Endothelial cell of umbilical vein (primary cell): ENCODE results near the gene NEO1. TPM values are rescaled to one million over a fixed set of nuclear protein-coding genes. Genes with fewer than 3 reads are reported as not detected.

Source experiments
- BruUV-seq: library from RNA; stranded (reverse); fragments of 400-500 nt; replicated peaks from 2 replicates; lab custom pipeline; 2021; lab: Mats Ljungman, UMichigan
- CTCF ChIA-PET: fragments of 300-600, 350-600 bp; sonication (Branson Sonifier 250); formaldehyde crosslinking; loops from one replicate; lab custom pipeline; 2021; ENCODE audit warnings: antibody characterized with exemption, inconsistent platforms; lab: Charles Lee
- POLR2A ChIA-PET: fragments of 300-600, 350-600 bp; sonication (Branson Sonifier 250); formaldehyde crosslinking; loops from one replicate; lab custom pipeline; 2021; ENCODE audit warnings: antibody characterized with exemption, inconsistent platforms; lab: Charles Lee
- DNase-seq: peaks from one replicate; pipeline ENCODE4 v3.0.0-alpha.2; 2011; ENCODE audit warnings: low read depth, low spot score
- FAIRE-seq: peaks from 2 replicates; lab custom pipeline; 2011; peaks lifted over from hg19 to GRCh38; lab: Jason Lieb, UNC
- H2AFZ ChIP-seq: 2 replicates; pipeline ENCODE4 v1.6.0; 2012; ENCODE audit warnings: low read depth, low read length, control low read depth, inconsistent platforms
- H3K27ac ChIP-seq: 2 replicates; pipeline ENCODE4 v1.5.1; 2011; ENCODE audit warnings: low read depth, mild to moderate bottlenecking, control low read depth, low read length, moderate library complexity; ENCODE audit not compliant: insufficient read depth
- H3K27me3 ChIP-seq, 2 experiments: 2 replicates each; pipeline versions ENCODE4 v1.6.0 to v1.6.1; 2011; ENCODE audit warnings: low read length in 2 of 2, mixed read lengths in 1 of 2; ENCODE audit not compliant: control insufficient read depth in 2 of 2, insufficient read depth in 2 of 2
- H3K36me3 ChIP-seq, 2 experiments: 2 replicates in 1 of 2; 3 replicates in 1 of 2; pipeline ENCODE4 v1.5.1; 2011; ENCODE audit warnings: low read length in 2 of 2, mild to moderate bottlenecking in 1 of 2, moderate library complexity in 1 of 2; ENCODE audit not compliant: control insufficient read depth in 2 of 2, insufficient read depth in 2 of 2; ENCODE audit errors: extremely low read depth in 1 of 2
- H3K4me1 ChIP-seq: 3 replicates; pipeline ENCODE4 v1.5.1; 2011; ENCODE audit warnings: mild to moderate bottlenecking, low read length; ENCODE audit not compliant: control insufficient read depth, insufficient read depth; ENCODE audit errors: extremely low read depth
- H3K4me2 ChIP-seq: 2 replicates; pipeline ENCODE4 v1.6.1; 2011; ENCODE audit warnings: low read length, control low read depth, mixed read lengths; ENCODE audit not compliant: insufficient read depth
- H3K4me3 ChIP-seq, 3 experiments: fragments of 200-600 bp in 1 of 3; sonication (generic), shearing (Covaris generic) in 1 of 3; replicated peaks in 1 of 3; 2 replicates each; pipeline ENCODE4 v1.5.1; 2011 to 2016; ENCODE audit warnings: control low read depth in 3 of 3, low read length in 3 of 3, mild to moderate bottlenecking in 2 of 3, inconsistent platforms in 1 of 3, low read depth in 1 of 3, moderate library complexity in 1 of 3; ENCODE audit not compliant: insufficient read depth in 1 of 3
- H3K79me2 ChIP-seq: 2 replicates; pipeline ENCODE4 v1.6.0; 2012; ENCODE audit warnings: low read length, inconsistent platforms; ENCODE audit not compliant: control insufficient read depth, insufficient read depth
- H3K9ac ChIP-seq: replicated peaks from 2 replicates; pipeline ENCODE3; 2011; ENCODE audit warnings: low read length, control low read depth; ENCODE audit not compliant: insufficient read depth; ENCODE audit errors: extremely low read depth
- H3K9me1 ChIP-seq: replicated peaks from 3 replicates; pipeline ENCODE4 v1.6.0; 2011; ENCODE audit warnings: mild to moderate bottlenecking, low read length; ENCODE audit not compliant: control insufficient read depth, insufficient read depth; ENCODE audit errors: extremely low read depth
- H3K9me3 ChIP-seq: replicated peaks from 2 replicates; pipeline ENCODE4 v1.5.1; 2012; ENCODE audit warnings: low read length, inconsistent platforms; ENCODE audit not compliant: control insufficient read depth, insufficient read depth
- H4K20me1 ChIP-seq: replicated peaks from 2 replicates; pipeline ENCODE3; 2011; ENCODE audit warnings: mild to moderate bottlenecking, low read length; ENCODE audit not compliant: control insufficient read depth, insufficient read depth; ENCODE audit errors: extremely low read depth
- CTCF ChIP-seq, 2 donors: IDR thresholded peaks; 1 replicate in 1 of 2; 2 replicates in 1 of 2; pipeline ENCODE4 v1.5.1; 2011; ENCODE audit warnings: low read length in 2 of 2, mild to moderate bottlenecking in 2 of 2, moderate library complexity in 2 of 2, control low read depth in 1 of 2, inconsistent platforms in 1 of 2, low read depth in 1 of 2; ENCODE audit not compliant: insufficient read depth in 1 of 2; ENCODE audit errors: extremely low read depth in 1 of 2
- EZH2 ChIP-seq: IDR thresholded peaks from 2 replicates; pipeline ENCODE4 v1.6.1; 2012; ENCODE audit warnings: borderline replicate concordance, low read depth, mild to moderate bottlenecking, moderate library complexity, low read length, inconsistent platforms; ENCODE audit not compliant: severe bottlenecking
- FOS ChIP-seq: IDR thresholded peaks from 2 replicates; pipeline ENCODE4 v1.6.1; 2011; ENCODE audit warnings: mild to moderate bottlenecking, low read length, moderate library complexity, borderline replicate concordance; ENCODE audit not compliant: insufficient read depth
- GATA2 ChIP-seq: IDR thresholded peaks from 2 replicates; pipeline ENCODE4 v1.7.0; 2011; ENCODE audit warnings: low read depth, mild to moderate bottlenecking, moderate library complexity, mixed read lengths, low read length; ENCODE audit not compliant: insufficient read length, insufficient read depth
- JUN ChIP-seq: IDR thresholded peaks from 2 replicates; pipeline ENCODE4 v1.6.1; 2011; ENCODE audit warnings: borderline replicate concordance, low read depth; ENCODE audit not compliant: insufficient read length, insufficient read depth
- MAX ChIP-seq: IDR thresholded peaks from 2 replicates; pipeline ENCODE4 v1.6.1; 2011; ENCODE audit not compliant: insufficient read depth, insufficient read length
- MYC ChIP-seq: IDR thresholded peaks from one replicate; pipeline ENCODE4 v1.6.1; 2011; ENCODE audit warnings: mild to moderate bottlenecking, low read depth, low read length
- POLR2A ChIP-seq: IDR thresholded peaks from 2 replicates; pipeline ENCODE4 v1.6.1; 2012; ENCODE audit warnings: low read depth, mild to moderate bottlenecking, control low read depth, low read length
- POLR2AphosphoS5 ChIP-seq: IDR thresholded peaks from 2 replicates; pipeline ENCODE4 v1.6.1; 2012; ENCODE audit warnings: low read depth, mild to moderate bottlenecking, control low read depth, low read length, moderate library complexity; ENCODE audit not compliant: insufficient read depth
- dilution Hi-C: fragments of 300-500 bp; cut with MboI; formaldehyde crosslinking; loops from one replicate; pipeline ENCODE4 v1.15.0; 2019; ENCODE audit warnings: low sequenced_read_pairs; ENCODE audit not compliant: extremely low pct_ligation_motif_present
- intact Hi-C: fragments of 100-400 bp; cut with micrococcal nuclease; formaldehyde crosslinking; loops from one replicate; pipeline ENCODE4 v1.10.0; 2022
- polyA plus RNA-seq, 4 experiments: library from polyadenylated mRNA; depleted of rRNA in 3 of 4; stranded (reverse) in 3 of 4; unstranded in 1 of 4; fragments of >200 nt; gene quantifications; 2 replicates each; pipeline versions ENCODE4 v1.2.1 to v1.2.3, GENCODE V29; 2011 to 2012; ENCODE audit warnings: missing spikeins in 1 of 4
- total RNA-seq: library from RNA; stranded (reverse); gene quantifications from 2 replicates; pipeline ENCODE4 v1.2.3, GENCODE V29; 2021

The NEO1 gene
- total and polyA plus RNA-seq, 2 donors (not counting 3 experiments of a cell fraction or from before 2014, with no cell fraction given): 0.12 to 0.35 TPM

- TF ChIP-seq MAX: no peak
- TF ChIP-seq GATA2: no peak
- TF ChIP-seq JUN: no peak
- TF ChIP-seq MYC: no peak
- TF ChIP-seq POLR2AphosphoS5: no peak
- no peak for TF ChIP-seq POLR2A
- no peak for TF ChIP-seq CTCF (IDR thresholded peaks at IDR 0.05; ENCODE audit: extremely low read depth in 1 of 2, insufficient read depth in 1 of 2, low read depth in 1 of 2, low read length in 2 of 2)
- TF ChIP-seq FOS: no peak
- TF ChIP-seq EZH2: no peak
- H3K4me2 ChIP-seq: no peak overlapping the region
- CTCF ChIA-PET: interaction anchor here (1.1 kb wide), 1 partner anchor 11 kb away, joined by 3 read pairs; no protein-coding TSS in a partner anchor
Measured at GRCh38 chr15:73195166-73195565, 142.9 kb downstream of the NEO1 start.

More at GRCh38 chr15:73195166-73195565, 142.9 kb downstream of the NEO1 start:
- Histone ChIP-seq H3K9me1 (no peaks in the 10 kb centered on the region), H3K27ac (no peak overlapping the region), H3K9me3 (no peaks in the 10 kb centered on the region), H3K4me1 (no peaks in the 10 kb centered on the region), H2AFZ (no peak overlapping the region), H3K27me3 (peaks cover 0 to 12% of the 10 kb centered on the region in 2 experiments), H3K36me3 (no peaks in the 10 kb centered on the region), H3K9ac (no peak overlapping the region), H3K4me3 (no peak overlapping the region), H3K79me2 (no peaks in the 10 kb centered on the region), H4K20me1 (no peaks in the 10 kb centered on the region)
- POLR2A ChIA-PET: no interaction called here
- dilution Hi-C loops: no loop called here
- intact Hi-C loops: no loop called here
- FAIRE-seq: no peak
- BruUV-seq: no TSS peak
- DNase-seq: no peak
